NCI-H524 treated with DMSO at 0.1 percent for 48 hours (cell line): ENCODE measurements around the gene CHAMP1.
"Not testable (repeated sequence)": the region's sequence is repeated elsewhere in the genome, so short reads cannot be mapped to it uniquely, and the experiment has no call there.

ENCODE experiments used
- DNase-seq: peaks from one replicate; lab custom pipeline; 2025; lab: John Stamatoyannopoulos, UW

The CHAMP1 gene

GRCh38 chr13:114299604-114300305, 14.5 kb upstream of the CHAMP1 start:
- DNase-seq: no peak

- DNase-seq: no peak
These were observed 10.5 kb upstream of the CHAMP1 start for GRCh38 chr13:114303700-114304327.

- no peak for DNase-seq
These were observed 9.8 kb upstream of the CHAMP1 start for GRCh38 chr13:114304346-114305034.

- no peak for DNase-seq
These were observed 5.2 kb upstream of the CHAMP1 start for GRCh38 chr13:114309086-114309485.

- DNase-seq: peak; percentile 16
These were observed 4.4 kb upstream of the CHAMP1 start for GRCh38 chr13:114309806-114310410.

- no peak for DNase-seq
These were observed 3.3 kb upstream of the CHAMP1 start for GRCh38 chr13:114310956-114311355.

- no peak for DNase-seq
These were observed 2.9 kb upstream of the CHAMP1 start for GRCh38 chr13:114311387-114311786.

GRCh38 chr13:114311908-114312307, 2.4 kb upstream of the CHAMP1 start:
- no peak for DNase-seq

- no peak for DNase-seq
These were observed 1.0 kb upstream of the CHAMP1 start for GRCh38 chr13:114313061-114313860.

- no peak for DNase-seq
These were observed 927 bp downstream of the CHAMP1 start for GRCh38 chr13:114315074-114315785.

- no peak for DNase-seq
These were observed 4.3 kb downstream of the CHAMP1 start for GRCh38 chr13:114318624-114319023.

- no peak for DNase-seq
These were observed 5.2 kb downstream of the CHAMP1 start for GRCh38 chr13:114319441-114319913.

GRCh38 chr13:114320065-114320464, 5.8 kb downstream of the CHAMP1 start:
- no peak for DNase-seq

GRCh38 chr13:114321256-114321655, 7.0 kb downstream of the CHAMP1 start:
- DNase-seq: no peak

- no peak for DNase-seq
These were observed 9.0 kb downstream of the CHAMP1 start for GRCh38 chr13:114323349-114323748.

- no peak for DNase-seq
These were observed 10.0 kb downstream of the CHAMP1 start for GRCh38 chr13:114324334-114324733.

GRCh38 chr13:114325729-114326128, 11.4 kb downstream of the CHAMP1 start:
- DNase-seq: no peak

GRCh38 chr13:114328034-114328433, 13.7 kb downstream of the CHAMP1 start:
- DNase-seq: no peak

GRCh38 chr13:114328595-114328994, 14.3 kb downstream of the CHAMP1 start:
- no peak for DNase-seq

GRCh38 chr13:114330086-114330485, 15.8 kb downstream of the CHAMP1 start:
- no peak for DNase-seq

GRCh38 chr13:114333881-114334280, 19.6 kb downstream of the CHAMP1 start:
- not testable (repeated sequence) for DNase-seq
